Measurements from ENCODE around the gene SMARCD3. TPM values are rescaled to one million over a fixed set of nuclear protein-coding genes. Genes with fewer than 3 reads are reported as not detected.

SMARCD3 gene
- total and polyA plus RNA-seq, 9 of the 15 experiments (the other 6 are each of a cell fraction or from before 2014, with no cell fraction given), result 0.43 to 3.6 (median 2.6) TPM

DNA sequence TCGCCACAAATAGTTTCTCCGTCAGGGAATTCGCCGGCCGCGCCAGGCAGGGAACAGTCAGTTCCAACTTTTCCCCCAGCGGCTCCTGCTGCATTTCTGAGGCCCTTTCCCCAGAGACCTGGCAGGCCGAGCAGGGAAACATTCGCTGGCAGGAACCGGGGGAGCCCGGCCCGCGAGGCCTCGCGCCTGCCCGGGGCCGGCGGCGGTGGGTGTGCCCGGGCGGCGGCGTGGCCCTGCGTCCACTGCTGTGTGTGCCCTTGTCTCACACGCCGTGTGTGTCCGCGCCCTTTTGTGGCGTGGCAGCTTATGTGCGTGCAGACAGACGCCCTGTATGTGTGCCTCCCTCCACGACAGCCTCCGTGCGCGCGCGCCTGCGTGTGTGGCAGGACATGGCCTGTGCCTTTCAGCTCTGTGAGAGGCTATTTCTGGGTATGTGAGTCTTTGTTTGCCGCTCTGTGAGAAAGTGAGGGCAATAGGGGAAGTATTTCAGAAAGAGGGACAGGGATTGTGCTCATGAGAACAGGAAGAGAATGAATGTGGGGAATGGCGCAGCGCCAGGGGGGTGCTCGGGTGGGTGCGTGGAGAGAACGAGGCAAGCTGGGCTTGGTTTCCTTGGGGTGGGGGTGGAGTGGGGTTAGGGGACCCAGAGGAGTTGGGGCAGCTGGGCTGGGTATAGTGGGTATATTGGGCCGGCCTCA is 689 bp upstream of the SMARCD3 start (continued):
- no peak for TF ChIP-seq MEF2D (tag; conservative IDR thresholded peaks at IDR 0.05; ENCODE audit: low read depth)
- TF ChIP-seq MECOM (CRISPR knock-in tag; IDR thresholded peaks at IDR 0.05), result no peak
- TF ChIP-seq NELFE (IDR thresholded peaks at IDR 0.05; ENCODE audit: insufficient read depth, insufficient read length), result no peak
- no peak for TF ChIP-seq PTBP1 (IDR thresholded peaks at IDR 0.05; ENCODE audit: low read depth, low read length)
- TF ChIP-seq MAFG (tag; conservative IDR thresholded peaks at IDR 0.05), result no peak
- no peak for TF ChIP-seq DPF2 (IDR thresholded peaks at IDR 0.05)
- TF ChIP-seq ZNF431 (CRISPR knock-in tag; IDR thresholded peaks at IDR 0.05), result no peak
- TF ChIP-seq, protein P1, sequence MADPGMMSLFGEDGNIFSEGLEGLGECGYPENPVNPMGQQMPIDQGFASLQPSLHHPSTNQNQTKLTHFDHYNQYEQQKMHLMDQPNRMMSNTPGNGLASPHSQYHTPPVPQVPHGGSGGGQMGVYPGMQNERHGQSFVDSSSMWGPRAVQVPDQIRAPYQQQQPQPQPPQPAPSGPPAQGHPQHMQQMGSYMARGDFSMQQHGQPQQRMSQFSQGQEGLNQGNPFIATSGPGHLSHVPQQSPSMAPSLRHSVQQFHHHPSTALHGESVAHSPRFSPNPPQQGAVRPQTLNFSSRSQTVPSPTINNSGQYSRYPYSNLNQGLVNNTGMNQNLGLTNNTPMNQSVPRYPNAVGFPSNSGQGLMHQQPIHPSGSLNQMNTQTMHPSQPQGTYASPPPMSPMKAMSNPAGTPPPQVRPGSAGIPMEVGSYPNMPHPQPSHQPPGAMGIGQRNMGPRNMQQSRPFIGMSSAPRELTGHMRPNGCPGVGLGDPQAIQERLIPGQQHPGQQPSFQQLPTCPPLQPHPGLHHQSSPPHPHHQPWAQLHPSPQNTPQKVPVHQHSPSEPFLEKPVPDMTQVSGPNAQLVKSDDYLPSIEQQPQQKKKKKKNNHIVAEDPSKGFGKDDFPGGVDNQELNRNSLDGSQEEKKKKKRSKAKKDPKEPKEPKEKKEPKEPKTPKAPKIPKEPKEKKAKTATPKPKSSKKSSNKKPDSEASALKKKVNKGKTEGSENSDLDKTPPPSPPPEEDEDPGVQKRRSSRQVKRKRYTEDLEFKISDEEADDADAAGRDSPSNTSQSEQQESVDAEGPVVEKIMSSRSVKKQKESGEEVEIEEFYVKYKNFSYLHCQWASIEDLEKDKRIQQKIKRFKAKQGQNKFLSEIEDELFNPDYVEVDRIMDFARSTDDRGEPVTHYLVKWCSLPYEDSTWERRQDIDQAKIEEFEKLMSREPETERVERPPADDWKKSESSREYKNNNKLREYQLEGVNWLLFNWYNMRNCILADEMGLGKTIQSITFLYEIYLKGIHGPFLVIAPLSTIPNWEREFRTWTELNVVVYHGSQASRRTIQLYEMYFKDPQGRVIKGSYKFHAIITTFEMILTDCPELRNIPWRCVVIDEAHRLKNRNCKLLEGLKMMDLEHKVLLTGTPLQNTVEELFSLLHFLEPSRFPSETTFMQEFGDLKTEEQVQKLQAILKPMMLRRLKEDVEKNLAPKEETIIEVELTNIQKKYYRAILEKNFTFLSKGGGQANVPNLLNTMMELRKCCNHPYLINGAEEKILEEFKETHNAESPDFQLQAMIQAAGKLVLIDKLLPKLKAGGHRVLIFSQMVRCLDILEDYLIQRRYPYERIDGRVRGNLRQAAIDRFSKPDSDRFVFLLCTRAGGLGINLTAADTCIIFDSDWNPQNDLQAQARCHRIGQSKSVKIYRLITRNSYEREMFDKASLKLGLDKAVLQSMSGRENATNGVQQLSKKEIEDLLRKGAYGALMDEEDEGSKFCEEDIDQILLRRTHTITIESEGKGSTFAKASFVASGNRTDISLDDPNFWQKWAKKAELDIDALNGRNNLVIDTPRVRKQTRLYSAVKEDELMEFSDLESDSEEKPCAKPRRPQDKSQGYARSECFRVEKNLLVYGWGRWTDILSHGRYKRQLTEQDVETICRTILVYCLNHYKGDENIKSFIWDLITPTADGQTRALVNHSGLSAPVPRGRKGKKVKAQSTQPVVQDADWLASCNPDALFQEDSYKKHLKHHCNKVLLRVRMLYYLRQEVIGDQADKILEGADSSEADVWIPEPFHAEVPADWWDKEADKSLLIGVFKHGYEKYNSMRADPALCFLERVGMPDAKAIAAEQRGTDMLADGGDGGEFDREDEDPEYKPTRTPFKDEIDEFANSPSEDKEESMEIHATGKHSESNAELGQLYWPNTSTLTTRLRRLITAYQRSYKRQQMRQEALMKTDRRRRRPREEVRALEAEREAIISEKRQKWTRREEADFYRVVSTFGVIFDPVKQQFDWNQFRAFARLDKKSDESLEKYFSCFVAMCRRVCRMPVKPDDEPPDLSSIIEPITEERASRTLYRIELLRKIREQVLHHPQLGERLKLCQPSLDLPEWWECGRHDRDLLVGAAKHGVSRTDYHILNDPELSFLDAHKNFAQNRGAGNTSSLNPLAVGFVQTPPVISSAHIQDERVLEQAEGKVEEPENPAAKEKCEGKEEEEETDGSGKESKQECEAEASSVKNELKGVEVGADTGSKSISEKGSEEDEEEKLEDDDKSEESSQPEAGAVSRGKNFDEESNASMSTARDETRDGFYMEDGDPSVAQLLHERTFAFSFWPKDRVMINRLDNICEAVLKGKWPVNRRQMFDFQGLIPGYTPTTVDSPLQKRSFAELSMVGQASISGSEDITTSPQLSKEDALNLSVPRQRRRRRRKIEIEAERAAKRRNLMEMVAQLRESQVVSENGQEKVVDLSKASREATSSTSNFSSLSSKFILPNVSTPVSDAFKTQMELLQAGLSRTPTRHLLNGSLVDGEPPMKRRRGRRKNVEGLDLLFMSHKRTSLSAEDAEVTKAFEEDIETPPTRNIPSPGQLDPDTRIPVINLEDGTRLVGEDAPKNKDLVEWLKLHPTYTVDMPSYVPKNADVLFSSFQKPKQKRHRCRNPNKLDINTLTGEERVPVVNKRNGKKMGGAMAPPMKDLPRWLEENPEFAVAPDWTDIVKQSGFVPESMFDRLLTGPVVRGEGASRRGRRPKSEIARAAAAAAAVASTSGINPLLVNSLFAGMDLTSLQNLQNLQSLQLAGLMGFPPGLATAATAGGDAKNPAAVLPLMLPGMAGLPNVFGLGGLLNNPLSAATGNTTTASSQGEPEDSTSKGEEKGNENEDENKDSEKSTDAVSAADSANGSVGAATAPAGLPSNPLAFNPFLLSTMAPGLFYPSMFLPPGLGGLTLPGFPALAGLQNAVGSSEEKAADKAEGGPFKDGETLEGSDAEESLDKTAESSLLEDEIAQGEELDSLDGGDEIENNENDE (IDR thresholded peaks at IDR 0.05; ENCODE audit: low read depth, low read length), result no peak
- TF ChIP-seq ZNF140 (CRISPR knock-in tag; IDR thresholded peaks at IDR 0.05), result no peak
- TF ChIP-seq, protein P2, sequence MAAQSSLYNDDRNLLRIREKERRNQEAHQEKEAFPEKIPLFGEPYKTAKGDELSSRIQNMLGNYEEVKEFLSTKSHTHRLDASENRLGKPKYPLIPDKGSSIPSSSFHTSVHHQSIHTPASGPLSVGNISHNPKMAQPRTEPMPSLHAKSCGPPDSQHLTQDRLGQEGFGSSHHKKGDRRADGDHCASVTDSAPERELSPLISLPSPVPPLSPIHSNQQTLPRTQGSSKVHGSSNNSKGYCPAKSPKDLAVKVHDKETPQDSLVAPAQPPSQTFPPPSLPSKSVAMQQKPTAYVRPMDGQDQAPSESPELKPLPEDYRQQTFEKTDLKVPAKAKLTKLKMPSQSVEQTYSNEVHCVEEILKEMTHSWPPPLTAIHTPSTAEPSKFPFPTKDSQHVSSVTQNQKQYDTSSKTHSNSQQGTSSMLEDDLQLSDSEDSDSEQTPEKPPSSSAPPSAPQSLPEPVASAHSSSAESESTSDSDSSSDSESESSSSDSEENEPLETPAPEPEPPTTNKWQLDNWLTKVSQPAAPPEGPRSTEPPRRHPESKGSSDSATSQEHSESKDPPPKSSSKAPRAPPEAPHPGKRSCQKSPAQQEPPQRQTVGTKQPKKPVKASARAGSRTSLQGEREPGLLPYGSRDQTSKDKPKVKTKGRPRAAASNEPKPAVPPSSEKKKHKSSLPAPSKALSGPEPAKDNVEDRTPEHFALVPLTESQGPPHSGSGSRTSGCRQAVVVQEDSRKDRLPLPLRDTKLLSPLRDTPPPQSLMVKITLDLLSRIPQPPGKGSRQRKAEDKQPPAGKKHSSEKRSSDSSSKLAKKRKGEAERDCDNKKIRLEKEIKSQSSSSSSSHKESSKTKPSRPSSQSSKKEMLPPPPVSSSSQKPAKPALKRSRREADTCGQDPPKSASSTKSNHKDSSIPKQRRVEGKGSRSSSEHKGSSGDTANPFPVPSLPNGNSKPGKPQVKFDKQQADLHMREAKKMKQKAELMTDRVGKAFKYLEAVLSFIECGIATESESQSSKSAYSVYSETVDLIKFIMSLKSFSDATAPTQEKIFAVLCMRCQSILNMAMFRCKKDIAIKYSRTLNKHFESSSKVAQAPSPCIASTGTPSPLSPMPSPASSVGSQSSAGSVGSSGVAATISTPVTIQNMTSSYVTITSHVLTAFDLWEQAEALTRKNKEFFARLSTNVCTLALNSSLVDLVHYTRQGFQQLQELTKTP (IDR thresholded peaks at IDR 0.05; ENCODE audit: low read depth in 1 of 2, partially characterized antibody in 2 of 2), result no peak
- no peak for TF ChIP-seq SNRNP70 (optimal IDR thresholded peaks at IDR 0.05; ENCODE audit: low read depth, low read length)
- TF ChIP-seq ELF2 (CRISPR knock-in tag; IDR thresholded peaks at IDR 0.05), result no peak
- no peak for TF ChIP-seq RUNX1 (IDR thresholded peaks at IDR 0.05; ENCODE audit: low read depth)

Data from K562 (cell line).